ENCODE data around the gene PLG.
"Not testable (repeated sequence)": the region's sequence is repeated elsewhere in the genome, so short reads cannot be mapped to it uniquely, and the experiment has no call there.

The PLG gene

GRCh38 chr6:160708993-160709392 lies 6.9 kb downstream of the PLG start:
- not testable (repeated sequence) for DNase-seq

GRCh38 chr6:160714731-160715316 lies 12.8 kb downstream of the PLG start:
- no peak for DNase-seq

- no peak for DNase-seq
Observed at GRCh38 chr6:160730911-160731310, 28.9 kb downstream of the PLG start.

- peak; percentile 68 for DNase-seq
Observed at GRCh38 chr6:160733050-160733646, 31.1 kb downstream of the PLG start.

GRCh38 chr6:160734627-160735026 lies 32.6 kb downstream of the PLG start:
- no peak for DNase-seq

- DNase-seq, result peak; percentile 39
Observed at GRCh38 chr6:160735523-160735922, 33.5 kb downstream of the PLG start.

- DNase-seq, result no peak
Observed at GRCh38 chr6:160737934-160738333, 35.9 kb downstream of the PLG start.

GRCh38 chr6:160739955-160740354 lies 37.9 kb downstream of the PLG start:
- no peak for DNase-seq

GRCh38 chr6:160741012-160741411 lies 39.0 kb downstream of the PLG start:
- DNase-seq, result peak; percentile 33

GRCh38 chr6:160742090-160742489 lies 40.0 kb downstream of the PLG start:
- DNase-seq, result no peak

- DNase-seq, result peak; percentile 19
Observed at GRCh38 chr6:160750276-160750689, 48.2 kb downstream of the PLG start.

GRCh38 chr6:160753211-160753610 lies 51.2 kb downstream of the PLG start:
- DNase-seq, result not testable (repeated sequence)

- DNase-seq, result no peak
Observed at GRCh38 chr6:160755165-160755564, 53.1 kb downstream of the PLG start.

GRCh38 chr6:160756021-160756420 lies 54.0 kb downstream of the PLG start:
- no peak for DNase-seq

- DNase-seq, result no peak
Observed at GRCh38 chr6:160756871-160757270, 54.8 kb downstream of the PLG start.

GRCh38 chr6:160764847-160765246 lies 62.8 kb downstream of the PLG start:
- no peak for DNase-seq

GRCh38 chr6:160765412-160765811 lies 63.4 kb downstream of the PLG start:
- no peak for DNase-seq

GRCh38 chr6:160766657-160766988 lies 64.6 kb downstream of the PLG start:
- no peak for DNase-seq

- peak; percentile 70 for DNase-seq
Observed at GRCh38 chr6:160766989-160767646, 65.1 kb downstream of the PLG start.

GRCh38 chr6:160767647-160768019 lies 65.6 kb downstream of the PLG start:
- DNase-seq, result no peak

GRCh38 chr6:160768101-160768500 lies 66.1 kb downstream of the PLG start:
- no peak for DNase-seq

GRCh38 chr6:160774399-160774798 lies 72.4 kb downstream of the PLG start:
- DNase-seq, result no peak

- DNase-seq, result no peak
Observed at GRCh38 chr6:160775792-160776580, 73.9 kb downstream of the PLG start.

GRCh38 chr6:160779095-160779494 lies 77.1 kb downstream of the PLG start:
- not testable (repeated sequence) for DNase-seq

Measured in activated CD4-positive, alpha-beta T cell treated with anti-CD3 and anti-CD28 coated beads, Interleukin-2, Interleukin-6, amounts not matched to agents 100 ng/mL and 50 ng/mL, durations not matched to agents 16 hours and 8 hours (primary cell).